ENCODE data around the gene GNA12.

- TF ChIP-seq CTCF (IDR thresholded peaks at IDR 0.05) (peak in 2 of 6 experiments; percentile 18 to 37), POLR2A (IDR thresholded peaks at IDR 0.05) (no peak)
Measured at GRCh38 chr7:2719007-2719406, 125.1 kb downstream of the GNA12 start.

Data from thyroid gland (tissue), 4 donors.